ENCODE measurements around the gene QSOX1.
A peak's percentile ranks its signal among the peaks of the same experiment; 100 is the strongest.

The QSOX1 gene

GRCh38 chr1:180154325-180155181 is at the start of gene QSOX1:
Gene QSOX1 (plus strand): TSS chr1:180154869. CDS start chr1:180154908, 39 bp downstream.
- DNase-seq (ENCODE audit: low spot score) = peak; percentile 100
- TF ChIP-seq, protein P1, sequence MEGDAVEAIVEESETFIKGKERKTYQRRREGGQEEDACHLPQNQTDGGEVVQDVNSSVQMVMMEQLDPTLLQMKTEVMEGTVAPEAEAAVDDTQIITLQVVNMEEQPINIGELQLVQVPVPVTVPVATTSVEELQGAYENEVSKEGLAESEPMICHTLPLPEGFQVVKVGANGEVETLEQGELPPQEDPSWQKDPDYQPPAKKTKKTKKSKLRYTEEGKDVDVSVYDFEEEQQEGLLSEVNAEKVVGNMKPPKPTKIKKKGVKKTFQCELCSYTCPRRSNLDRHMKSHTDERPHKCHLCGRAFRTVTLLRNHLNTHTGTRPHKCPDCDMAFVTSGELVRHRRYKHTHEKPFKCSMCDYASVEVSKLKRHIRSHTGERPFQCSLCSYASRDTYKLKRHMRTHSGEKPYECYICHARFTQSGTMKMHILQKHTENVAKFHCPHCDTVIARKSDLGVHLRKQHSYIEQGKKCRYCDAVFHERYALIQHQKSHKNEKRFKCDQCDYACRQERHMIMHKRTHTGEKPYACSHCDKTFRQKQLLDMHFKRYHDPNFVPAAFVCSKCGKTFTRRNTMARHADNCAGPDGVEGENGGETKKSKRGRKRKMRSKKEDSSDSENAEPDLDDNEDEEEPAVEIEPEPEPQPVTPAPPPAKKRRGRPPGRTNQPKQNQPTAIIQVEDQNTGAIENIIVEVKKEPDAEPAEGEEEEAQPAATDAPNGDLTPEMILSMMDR (IDR thresholded peaks at IDR 0.05; ENCODE audit: extremely low read depth, missing control alignments) = no peak

- TF ChIP-seq, protein P1 (IDR thresholded peaks at IDR 0.05; ENCODE audit: extremely low read depth, missing control alignments) = no peak
- no peak for DNase-seq (ENCODE audit: low spot score)
These were observed 42.6 kb upstream of the QSOX1 start for GRCh38 chr1:180112091-180112490.

DNA sequence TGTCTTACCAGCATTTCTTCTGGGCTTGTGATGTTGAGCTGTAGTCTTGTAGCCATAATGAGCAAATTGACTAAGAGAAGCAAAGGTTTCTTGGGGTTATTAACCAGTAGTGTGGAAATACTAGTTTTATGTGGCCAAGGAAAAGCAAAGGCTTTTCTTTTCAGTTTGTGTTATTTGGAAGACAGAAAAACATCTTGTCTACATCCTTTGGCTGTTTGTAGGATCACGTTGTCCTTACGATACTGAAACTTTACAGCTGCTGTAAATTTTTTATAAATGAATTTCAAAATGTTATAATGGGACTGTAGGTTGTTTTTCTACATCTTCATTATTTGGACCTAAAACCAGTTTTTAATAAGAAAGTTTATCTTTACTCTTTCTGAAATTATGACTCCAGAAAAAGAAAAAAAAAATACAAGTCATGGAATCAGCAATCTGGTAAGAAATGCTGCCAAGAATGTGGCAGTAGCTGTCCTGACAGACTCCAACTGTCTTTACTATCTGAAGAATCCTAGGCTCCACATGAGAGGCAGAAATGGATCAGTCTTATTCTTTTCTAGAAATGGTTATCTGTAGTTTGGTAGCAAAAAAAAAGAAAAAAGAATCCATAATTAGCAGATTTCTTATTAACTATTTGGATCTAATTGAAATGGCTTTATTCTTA is 41.6 kb upstream of the QSOX1 start:
- no peak for DNase-seq (ENCODE audit: low spot score)
- TF ChIP-seq, protein P1 (IDR thresholded peaks at IDR 0.05; ENCODE audit: extremely low read depth, missing control alignments) = no peak

DNA sequence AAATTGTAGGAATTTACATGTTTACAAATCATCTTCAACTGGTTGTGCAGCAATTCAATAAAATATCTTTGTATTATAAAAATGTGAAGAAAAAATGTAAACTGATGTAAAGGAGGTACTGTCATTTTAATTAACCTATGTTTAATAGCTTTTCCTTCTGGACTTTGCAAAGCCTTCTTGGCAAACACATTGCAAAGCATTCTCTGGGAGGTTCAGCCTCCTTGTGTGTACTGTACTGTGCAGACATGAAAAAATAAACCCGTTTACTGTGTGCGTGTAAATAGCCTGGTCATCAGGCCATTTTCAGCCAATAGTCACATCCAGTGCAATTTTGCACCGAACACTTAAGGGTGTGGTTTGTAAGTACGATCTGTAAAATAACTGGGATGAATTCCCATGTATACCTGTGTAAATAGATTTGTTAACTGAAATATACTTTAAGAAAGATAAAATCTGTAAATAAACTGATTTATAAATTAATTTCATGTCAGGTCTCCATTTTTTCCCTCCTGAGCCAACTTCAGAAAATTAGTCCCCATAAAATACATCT is 40.2 kb upstream of the QSOX1 start:
- no peak for DNase-seq (ENCODE audit: low spot score)
- TF ChIP-seq, protein P1 (IDR thresholded peaks at IDR 0.05; ENCODE audit: extremely low read depth, missing control alignments) = no peak

DNA sequence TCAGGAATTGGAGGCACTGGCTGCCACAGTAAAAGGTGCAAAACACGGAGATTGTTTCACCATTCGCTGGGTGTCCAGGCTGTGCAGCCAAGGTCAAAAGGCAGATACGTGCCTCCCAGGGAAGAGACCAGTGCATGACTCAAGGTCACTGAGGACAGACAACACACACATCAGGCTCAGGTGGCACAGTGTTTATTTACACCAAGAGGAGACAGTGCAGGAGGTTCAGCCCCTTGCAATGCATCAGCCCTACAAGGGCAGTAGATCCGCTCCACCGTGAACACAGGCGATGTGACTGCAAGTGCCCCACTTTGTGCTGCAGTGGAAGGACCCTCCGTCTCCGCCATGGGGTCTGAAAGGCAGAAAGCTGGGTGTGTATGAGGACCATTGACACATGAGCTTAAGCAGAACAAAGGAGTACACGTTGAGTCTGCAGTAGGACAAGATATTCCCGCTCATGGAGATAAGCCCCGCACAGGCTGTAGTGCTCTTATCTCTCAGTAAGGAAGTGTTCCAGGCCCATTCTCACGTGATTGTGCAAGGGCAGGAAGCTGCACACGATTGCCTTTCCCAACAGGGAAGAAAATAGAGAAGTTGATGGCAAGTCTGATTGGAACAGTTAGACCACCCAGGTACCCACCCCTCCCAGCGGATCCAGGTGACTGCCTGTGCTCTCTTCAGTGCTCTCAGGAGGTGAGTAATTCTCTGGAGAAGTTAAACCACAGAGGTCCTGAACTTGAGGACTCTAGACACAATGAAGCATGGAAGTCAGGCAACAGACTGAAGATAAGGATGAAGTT is 37.5 kb upstream of the QSOX1 start:
- TF ChIP-seq, protein P1 (IDR thresholded peaks at IDR 0.05; ENCODE audit: extremely low read depth, missing control alignments) = no peak
- no peak for DNase-seq (ENCODE audit: low spot score)

DNA sequence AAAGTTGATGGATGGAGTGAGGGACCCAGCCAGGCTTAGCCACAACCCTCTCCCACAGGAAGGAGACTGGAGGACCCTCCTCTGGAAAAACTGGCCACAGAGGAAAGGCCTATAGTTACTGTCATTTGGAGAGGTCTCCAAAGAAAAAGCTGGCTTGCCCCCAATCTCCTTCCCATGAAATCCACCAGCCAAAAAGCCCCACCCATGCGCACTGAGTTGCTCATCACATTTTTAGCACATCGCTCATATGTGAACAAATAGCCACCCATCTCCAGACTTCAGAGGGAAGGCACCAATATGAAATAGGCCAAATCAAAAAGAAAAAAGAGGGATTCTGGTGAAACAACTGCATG is 36.9 kb upstream of the QSOX1 start:
- DNase-seq (ENCODE audit: low spot score) = no peak
- TF ChIP-seq, protein P1 (IDR thresholded peaks at IDR 0.05; ENCODE audit: extremely low read depth, missing control alignments) = no peak
